HK-2 (cell line): ENCODE data around the gene CLEC16A.

Source experiments
- DNase-seq: peaks from one replicate; pipeline ENCODE4 v3.0.0-alpha.2; 2018; ENCODE audit not compliant: unreplicated experiment

Gene CLEC16A

DNA sequence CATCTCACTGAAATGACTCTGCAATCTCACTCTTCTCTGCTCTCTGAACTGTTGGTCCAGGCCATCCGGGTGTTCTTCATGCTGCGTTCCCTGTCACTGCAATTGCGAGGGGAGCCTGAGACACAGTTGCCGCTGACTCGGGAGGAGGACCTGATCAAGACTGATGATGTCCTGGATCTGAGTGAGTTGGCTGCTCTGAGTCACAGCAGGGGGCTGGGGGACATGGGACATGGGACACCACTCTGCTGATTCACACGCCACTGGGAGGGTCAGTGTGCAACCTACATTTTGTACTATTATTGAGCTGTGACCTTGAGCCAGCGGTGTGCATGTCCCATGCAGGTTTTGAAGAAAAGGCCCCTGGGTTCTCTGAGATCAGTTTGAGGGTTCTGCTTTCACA, 116.5 kb downstream of the CLEC16A start:
- DNase-seq: no peak

DNA sequence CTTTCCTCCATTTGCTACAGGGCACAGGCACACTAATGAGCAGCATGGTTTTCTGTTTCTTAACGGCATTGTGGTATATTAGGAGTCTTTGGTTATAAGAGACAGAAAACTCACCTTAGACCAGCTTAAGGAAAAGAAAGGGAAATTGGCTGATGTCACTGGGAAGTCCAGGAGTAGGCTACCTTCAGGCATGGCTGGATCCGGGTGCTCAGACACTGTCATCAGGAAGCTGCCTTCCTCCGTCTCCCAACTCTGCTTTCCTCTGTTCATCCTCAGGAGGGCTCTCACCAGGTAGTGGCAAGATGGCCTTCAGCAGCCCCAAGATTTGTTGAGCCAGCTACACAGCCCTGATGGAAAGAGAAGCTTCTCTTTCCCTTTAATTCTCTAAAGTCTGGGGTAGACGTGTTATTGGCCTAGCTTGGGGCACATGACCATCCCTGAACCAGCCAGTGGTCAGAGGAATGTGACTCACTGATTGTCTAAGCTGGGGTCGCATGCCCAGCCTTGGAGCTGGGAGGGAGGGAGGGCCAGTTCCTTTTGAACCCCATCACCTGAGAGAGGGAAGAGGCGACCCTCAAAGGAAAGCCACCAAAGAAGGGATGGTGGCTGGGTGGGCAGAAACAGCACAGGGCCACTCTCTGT, 117.4 kb downstream of the CLEC16A start:
- no peak for DNase-seq

- no peak for DNase-seq
These were observed 119.3 kb downstream of the CLEC16A start for GRCh38 chr16:11063448-11064201.

DNA sequence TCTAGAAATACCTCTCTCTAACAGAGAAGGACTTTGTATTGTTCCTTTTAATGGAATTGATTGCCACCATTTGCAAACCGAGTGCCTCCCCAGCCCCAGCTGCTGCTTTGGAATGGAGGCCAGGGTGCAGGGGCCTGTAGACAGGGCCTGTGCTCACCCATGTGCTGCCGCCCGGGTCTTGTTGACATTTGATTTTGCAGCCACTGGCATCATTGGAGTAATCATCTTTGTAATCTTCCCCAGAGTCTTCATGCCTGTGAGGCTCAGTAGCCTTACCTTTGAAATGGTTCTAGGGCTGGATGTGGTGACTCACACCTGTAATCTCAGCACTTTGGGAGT, 119.8 kb downstream of the CLEC16A start:
- no peak for DNase-seq

DNA sequence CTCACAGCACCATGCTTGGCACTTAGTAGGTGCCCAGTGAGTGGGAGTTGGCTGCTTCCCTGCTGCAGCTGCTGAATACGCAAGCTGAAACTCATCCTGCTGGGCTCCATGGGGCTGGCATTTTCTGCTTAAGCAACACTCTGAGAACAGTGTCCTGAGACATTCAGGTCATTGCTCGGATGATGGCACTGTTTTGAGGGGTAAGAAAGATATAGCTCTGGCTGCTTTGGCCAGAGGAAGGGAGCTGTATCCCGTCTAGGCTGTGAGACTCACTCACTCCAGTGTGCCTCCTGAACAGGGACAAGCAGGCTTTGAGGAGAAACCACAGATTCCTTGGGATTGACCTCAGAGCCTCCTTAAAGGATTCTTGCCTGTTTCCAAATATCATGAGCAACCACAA, 120.5 kb downstream of the CLEC16A start:
- no peak for DNase-seq

- no peak for DNase-seq
These were observed 122.0 kb downstream of the CLEC16A start for GRCh38 chr16:11066261-11066870.

DNA sequence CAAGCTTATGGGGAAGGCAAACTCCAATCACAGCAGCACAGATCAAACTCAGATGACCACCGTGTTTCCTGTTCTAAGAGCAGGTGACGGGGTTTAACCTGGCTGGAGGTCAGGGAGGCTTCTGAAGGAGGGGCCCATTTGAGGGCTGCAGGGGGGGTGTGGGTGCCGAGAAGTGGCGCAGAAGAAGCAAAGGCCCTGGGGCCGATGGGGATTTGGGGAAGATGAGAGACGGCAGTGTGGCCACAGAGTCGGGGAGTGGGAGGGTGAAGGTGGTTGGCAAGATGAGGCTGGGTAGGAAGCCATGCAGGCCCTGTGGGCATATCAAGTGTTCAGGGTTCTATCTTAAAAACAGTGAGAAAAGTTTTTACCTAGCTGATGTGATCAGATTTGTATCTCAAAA, 122.9 kb downstream of the CLEC16A start:
- no peak for DNase-seq

- no peak for DNase-seq
These were observed 123.4 kb downstream of the CLEC16A start for GRCh38 chr16:11067697-11068141.

GRCh38 chr16:11071829-11072228, 127.5 kb downstream of the CLEC16A start:
- no peak for DNase-seq

DNA sequence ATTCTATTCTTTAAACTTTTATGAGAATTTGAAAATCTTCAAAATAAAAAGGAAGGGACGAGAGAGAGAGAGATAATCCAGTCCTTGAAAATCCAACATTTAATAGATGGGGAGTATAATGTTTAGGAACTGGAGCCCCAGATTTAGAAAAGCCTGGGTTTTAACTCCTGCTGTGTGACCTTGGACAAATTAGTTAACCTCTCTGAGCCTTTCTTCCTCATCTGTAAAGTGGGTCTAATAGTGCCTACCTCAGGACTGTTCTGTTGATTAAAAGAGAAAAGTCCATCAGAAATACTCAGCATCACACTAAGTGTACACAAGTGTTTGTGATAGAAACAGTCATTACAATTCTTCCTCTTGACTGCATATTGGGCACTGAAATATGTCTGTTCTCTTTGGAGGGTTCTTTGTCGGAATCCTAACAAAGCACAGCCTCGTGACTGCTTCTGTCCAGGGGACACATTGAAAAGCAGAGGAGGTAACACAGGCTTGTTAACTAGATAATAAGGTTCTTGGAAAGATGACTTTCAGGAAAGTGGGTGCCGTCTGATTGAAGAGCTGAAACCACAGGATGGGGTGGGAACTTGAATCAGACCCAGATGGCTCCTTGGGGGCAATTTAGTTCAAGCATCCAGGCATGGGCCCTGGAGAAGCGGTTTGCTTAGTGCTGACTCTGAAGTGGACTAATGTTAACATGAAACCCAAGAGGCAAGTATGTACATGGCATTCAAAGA, 128.2 kb downstream of the CLEC16A start:
- DNase-seq: no peak

GRCh38 chr16:11073407-11073999, 129.1 kb downstream of the CLEC16A start:
- DNase-seq: no peak

- no peak for DNase-seq
These were observed 129.8 kb downstream of the CLEC16A start for GRCh38 chr16:11074131-11074530.

DNA sequence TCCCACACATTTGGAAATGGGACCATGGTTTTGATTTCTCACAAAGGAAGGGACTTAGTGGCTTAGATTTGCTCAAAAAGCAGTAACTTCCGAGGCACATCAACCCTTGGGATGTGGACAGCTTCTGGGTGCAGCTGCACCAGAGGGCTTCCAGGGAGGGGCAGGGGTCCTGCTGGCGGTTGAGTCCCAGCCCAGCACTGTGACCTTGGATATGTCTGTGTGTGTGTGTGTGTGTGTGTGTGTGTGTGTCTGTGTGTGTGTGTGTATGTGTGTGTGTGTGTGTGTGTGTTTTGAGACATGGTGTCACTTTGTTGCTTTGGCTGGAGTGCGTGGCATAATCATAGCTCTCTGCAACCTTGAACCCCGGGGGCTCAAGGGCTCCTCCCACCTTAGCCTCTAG, 130.8 kb downstream of the CLEC16A start:
- DNase-seq: no peak

DNA sequence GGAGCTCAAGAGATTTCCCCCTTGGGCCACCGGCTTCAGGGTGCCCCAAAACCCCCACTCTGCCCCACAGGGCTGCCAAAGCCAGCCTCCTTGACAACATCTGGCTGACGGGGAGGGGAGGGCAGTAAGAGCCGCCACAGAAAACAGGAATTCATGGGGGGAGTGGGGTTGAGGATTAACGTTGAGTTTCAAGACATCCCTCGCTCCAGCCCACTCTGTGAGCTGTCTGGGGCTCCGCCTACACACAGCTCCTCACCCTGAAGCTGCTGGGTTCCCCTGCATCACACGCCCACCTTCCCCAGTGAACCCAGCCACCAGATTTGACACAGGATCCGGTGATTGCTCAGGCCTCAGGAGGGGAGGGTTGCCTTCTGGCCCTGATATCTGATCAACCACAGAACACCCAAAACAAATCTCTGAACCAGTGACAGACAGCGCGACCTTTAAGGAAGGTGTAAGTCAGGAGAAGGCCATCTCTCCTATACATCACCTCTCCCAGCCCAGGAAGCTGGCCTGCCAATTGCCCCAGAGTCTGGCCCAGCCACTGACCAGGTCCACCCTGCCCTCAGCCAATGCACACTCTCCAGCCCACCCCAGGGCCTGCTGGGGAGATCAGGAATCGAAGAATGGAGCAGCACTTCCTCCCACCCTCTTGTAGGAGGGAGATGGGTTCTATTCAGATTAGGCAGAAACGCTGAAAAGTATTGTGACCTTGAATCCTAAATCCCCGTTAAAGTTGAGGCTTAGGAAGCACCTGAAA, 132.1 kb downstream of the CLEC16A start:
- no peak for DNase-seq

GRCh38 chr16:11078812-11079459, 134.6 kb downstream of the CLEC16A start:
- DNase-seq: no peak

DNA sequence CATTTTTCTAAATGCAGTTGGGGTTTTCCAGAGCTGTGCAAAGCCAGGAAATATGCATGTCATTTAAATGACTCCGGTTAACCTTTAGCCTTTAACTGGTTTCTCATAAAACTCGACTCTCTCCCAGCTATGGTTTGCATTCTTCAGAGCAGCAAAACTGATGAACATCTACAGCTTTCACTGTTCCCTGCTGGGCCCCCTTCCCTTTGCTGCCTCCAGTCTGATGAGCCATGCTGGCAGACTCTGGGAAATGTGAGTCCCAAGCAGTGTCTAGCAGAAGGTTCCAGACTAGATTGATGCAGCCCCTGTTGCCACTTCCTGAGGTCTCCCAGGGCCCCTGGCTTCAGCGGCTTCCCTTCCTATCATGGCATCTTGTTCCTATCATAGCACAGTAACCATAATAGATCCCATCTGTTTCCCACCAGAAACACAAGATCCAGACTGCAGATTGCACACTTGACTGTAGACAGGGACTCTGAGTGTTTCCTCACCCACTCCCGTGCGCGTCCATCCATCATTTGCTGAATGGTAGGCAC, 135.4 kb downstream of the CLEC16A start:
- DNase-seq: no peak

DNA sequence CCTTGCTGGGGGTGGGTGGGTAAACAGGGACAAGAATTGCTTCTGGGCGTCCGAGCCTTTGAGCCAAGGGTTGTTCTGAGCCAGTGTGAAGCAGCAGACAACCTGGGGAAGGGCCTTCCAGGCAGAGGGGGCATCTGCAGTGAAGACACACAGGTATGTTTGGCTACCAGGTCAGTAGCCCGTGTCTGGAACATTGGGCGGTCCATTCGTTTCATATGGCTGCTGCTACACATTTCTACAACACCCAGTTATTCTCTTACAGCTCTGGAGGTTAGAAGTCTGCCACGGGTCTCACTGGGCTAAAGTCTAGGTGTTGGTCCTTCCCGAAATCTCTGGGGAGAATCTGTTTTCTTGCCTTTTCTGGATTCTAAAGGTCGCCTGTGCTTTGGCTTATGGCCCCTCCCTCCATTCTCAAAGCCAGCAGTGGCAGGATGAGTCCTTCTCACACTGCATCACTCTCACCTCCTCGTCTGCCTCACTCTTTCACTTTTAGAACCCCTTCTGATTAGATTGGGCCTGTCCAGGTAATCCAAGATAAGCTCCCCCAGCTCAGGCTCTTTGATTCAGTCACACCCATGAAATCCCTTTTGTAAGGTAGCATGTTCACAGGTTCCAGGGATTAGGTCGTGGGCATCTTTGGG, 136.1 kb downstream of the CLEC16A start:
- no peak for DNase-seq

GRCh38 chr16:11080999-11081630, 136.8 kb downstream of the CLEC16A start:
- DNase-seq: no peak

- DNase-seq: no peak
These were observed 137.9 kb downstream of the CLEC16A start for GRCh38 chr16:11082108-11082859.
